HG02763 (cell line): ENCODE measurements around the gene EGFL6.
A peak's percentile ranks its signal among the peaks of the same experiment; 100 is the strongest.
"Not testable (repeated sequence)": the region's sequence is repeated elsewhere in the genome, so short reads cannot be mapped to it uniquely, and the experiment has no call there.

ENCODE experiments used
- ATAC-seq: cut with Tn5 transposase; IDR thresholded peaks from one replicate; pipeline ENCODE4 v1.9.1; 2021; ENCODE audit warnings: mild to moderate bottlenecking, moderate library complexity; ENCODE audit not compliant: unreplicated experiment

EGFL6 gene

DNA sequence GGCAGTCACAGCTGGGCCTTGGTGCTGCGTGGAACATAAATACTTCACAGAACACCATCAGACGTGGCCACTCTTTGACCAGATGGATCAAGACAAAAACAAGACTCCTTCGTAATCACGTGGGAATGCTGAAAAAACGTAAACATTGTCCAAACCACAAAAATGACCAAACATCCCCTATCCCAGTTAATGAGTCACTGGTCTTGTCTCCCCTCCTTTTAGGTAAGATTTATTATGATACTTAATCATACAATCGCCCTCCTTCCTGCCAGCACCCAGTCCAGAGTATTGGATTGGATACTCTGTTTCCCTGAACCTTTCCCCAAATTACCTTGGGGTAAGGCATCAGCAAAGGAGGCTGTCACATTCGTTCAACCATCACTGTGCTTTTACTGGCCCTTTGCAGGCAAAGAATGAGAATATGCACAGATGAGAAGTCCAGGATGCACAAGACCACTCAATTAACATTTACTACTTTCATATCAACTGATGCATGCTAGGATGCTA lies 82.9 kb downstream of the EGFL6 start:
- no peak for ATAC-seq

DNA sequence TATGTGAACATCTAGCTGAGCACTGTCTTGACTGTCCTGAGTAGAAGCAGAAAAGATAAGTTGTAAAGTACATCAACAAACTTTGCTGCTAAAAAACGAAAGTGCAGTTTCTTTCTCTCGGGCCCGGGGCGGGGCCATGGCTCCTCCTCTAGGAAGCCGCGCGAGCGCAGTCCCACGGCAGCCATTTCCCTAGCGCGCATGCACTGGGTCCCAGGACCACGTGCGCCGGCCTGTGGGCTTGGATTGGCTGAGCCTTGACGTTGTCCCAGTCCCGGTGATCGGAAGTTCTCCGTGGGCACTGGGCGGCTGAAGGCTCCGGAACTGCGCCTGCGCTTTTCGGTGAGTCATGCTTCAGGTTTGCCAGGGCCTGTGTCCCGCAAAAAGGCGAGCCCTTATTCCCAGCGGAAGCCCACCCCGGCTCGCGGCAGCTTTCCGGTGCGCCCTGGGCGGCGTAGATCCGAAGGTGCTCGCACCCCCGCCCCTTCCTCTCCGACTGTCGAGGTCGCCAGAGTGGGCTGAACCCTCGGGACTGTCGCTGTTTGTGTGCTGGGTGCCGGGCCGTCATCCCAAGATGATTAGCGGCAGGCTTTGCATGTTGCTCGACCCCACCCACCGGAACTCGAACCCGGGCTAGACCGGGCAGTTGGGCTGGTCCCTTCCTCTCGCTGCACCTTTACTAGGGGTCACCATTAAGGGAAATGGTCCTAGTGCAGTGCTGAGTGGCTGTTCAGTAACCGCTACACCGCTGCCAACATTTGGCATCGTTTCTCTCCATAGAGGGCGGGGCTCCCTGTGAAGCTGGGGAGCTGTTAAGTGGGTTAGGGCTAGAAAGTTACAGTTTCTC lies 83.7 kb downstream of the EGFL6 start, which contains the start of gene TCEANC:
Gene TCEANC, plus strand, starts transcription at position 292 of the 844 bp plus-strand sequence. CDS start 9,368 bp downstream, outside the sequence.
- peak; percentile 97 for ATAC-seq

DNA sequence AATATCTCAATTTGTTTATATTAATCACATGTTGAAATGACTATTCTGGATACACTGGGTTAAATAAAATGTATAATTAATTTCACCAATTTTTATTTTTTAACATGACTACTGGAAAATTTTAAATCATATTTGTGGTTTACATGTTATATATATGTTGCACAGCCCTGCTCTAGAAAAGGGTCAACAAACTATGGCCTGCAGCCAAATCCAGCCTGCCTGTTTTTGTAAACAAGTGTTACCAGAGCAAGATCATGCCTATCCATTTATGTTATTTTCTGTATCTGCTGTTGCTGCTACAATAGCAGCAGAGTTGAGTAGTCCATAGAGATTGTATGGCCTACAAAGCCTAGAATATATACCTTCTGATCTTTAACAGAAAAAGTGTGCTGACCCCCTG lies 84.7 kb downstream of the EGFL6 start:
- ATAC-seq: no peak

DNA sequence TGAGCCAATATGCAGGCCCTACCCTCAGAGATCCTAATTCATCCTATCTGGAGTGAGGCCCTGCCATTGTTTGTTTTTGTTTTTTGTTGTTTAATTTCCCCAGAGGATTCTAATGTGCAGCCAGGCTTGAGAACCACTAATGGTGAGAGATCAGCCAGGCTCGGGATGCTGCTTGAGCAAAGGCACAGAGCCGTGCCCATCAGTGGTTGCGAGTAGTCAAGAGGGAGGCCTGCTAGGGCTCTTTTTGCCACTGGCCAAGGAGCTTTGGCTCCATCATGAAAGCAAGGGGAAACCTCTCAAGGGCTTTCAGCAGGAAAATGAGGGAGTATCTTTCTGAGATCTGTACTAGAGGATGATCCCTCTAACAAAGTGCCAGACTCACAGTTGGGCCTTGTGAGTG lies 86.3 kb downstream of the EGFL6 start:
- ATAC-seq: no peak

DNA sequence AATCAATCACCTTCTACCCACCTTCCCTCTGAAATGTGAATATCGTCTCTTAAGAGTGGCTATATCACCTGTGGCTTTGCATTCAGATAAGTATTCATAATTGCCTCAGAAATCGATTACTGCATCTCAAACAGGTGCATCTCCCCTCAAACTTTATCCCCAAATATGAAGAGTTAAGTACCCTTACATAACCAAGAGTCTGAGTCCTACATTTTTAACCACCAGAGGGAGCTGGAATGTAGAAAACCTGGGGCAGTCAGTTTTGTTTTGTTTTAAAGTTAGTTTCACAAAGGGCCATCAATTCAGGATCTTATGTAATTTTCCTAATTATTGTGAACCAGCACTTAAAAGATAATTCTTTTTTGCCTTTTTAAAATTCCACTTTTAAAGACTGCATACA lies 89.2 kb downstream of the EGFL6 start:
- no peak for ATAC-seq

DNA sequence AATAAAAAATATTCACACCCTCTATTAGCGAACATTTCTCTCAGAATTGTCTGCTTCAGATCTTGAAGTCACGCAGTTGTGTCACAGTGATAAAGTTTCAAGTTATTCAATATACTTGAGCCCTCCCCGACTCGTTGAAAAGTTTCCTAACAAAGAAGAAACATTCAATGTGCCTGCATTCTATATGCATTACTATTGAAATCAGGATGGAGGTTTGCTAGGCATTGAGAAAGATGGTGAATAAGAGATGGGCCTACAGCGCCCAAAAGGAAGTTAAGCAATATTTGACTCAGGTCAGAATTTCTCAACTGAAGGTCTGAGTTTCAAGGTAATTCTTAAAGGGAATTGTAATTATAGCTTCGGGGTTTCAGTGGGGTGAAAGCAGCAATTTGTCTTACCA lies 89.7 kb downstream of the EGFL6 start:
- ATAC-seq: no peak

DNA sequence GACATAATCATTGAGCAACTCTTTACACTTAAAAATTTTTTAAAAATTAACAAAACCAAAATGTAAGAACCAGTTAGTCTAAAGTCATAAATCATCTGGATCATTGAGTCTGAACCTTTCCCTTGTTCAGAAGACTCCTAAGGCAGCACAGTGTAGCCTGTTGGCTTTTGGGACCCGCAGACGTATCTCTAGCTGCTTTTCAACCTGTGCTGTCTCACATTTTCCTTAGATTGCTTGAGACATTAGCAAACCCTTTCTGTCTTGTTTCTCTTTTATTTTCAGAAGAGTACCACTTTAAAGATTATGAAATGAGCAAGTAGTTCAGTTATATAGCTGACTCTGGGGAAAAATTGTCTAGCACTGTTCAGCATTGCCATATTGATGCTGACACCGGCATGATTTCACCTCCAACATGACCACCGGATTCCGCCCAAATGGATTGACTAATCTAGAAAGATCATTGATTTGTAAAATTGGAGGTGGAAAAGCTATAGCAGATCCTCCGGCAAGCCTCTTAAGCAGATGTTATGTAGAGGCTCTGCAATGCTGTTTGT lies 92.4 kb downstream of the EGFL6 start:
- no peak for ATAC-seq

DNA sequence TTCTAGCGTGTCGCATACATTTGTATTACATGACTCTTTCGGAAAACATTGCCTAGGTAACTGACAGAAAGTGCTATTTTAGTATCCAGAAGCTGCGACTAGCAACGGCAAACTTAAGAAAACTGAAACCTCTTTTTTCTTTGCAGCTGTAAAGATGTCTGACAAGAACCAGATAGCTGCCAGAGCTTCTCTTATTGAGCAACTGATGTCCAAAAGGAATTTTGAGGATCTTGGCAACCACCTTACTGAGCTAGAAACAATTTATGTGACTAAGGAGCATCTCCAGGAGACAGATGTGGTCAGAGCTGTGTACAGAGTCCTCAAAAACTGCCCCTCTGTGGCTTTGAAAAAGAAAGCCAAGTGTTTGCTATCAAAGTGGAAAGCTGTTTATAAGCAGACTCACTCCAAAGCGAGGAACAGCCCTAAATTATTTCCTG lies 93.0 kb downstream of the EGFL6 start:
- no peak for ATAC-seq

DNA sequence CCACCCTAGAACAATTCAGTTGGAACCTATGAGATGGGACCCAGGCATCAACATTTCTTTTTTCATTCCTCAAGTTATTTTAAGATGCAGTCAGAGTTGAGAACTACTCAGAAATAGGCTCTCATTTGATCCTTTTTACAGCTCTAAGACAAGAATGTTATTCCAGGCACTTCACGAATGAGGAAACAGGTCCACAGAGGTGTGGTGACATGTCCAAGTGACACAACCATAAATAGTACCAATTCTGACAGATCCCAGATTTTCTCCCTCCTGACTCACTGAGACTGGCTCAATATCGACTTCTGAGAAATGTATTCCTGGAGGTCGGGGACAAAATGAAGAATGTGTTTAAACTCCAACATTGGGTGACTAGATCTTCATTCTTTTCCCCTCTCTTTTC lies 94.6 kb downstream of the EGFL6 start:
- ATAC-seq: no peak

DNA sequence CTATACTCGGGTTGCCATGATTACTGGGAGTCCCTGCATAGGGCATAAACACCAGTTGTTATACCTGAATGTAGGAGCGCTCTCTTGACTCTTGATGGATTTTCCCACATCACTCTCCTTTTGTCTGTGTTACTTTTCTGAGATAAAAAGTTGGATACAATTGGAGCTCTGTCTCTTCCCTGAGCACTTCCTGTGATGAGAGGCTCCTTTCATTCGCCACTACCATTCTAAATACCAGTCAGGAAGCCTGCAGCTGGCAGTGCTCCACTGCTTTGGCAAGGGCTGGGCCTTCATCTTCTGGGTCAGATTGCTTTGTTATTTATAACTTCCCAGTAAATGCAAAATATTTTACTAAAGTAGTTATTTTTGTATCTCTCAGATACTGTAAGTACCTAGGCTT lies 97.4 kb downstream of the EGFL6 start:
- no peak for ATAC-seq

DNA sequence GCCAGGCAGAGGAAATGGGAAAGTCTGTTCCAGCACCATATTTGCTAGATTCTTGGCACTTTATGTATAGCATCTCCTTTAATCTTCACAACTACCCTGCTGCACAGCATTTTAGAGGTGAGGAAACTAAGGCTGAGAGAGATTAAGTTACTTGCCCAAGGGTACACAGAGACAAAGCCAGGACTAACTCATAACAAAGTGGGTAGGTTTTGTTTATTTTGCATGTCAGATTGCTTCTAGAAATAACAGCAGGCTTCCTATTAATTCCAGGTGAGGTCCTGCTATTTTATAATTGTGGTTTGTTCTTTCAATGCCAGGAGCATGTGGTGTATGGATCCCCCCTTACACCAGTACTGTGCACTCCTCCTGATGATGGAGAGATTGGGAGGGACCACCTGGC lies 98.5 kb downstream of the EGFL6 start:
- ATAC-seq: no peak

DNA sequence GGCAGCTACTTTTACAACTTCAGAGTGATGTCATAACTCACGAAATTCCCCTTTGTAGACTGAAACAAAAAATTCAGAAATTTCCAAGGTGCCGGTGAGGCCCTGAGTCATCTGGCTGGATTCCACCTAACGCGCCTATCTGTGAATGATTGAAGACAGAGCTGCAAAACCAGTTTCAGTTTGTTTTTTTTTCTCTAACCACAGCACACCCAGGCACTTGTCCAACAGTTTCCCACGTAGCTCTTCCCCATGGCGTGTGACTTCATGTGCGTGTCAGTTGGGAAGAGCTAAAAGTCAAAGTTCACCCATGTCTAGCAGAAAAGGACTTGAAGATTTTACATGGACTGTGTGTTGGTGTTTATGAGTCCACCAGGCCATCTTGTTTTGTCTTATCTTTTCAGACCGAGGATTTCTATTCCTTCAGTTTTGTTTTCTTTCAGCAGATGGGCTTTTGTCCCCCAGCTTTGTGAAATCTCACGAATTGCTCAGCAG lies 99.9 kb downstream of the EGFL6 start:
- ATAC-seq: peak; percentile 87

DNA sequence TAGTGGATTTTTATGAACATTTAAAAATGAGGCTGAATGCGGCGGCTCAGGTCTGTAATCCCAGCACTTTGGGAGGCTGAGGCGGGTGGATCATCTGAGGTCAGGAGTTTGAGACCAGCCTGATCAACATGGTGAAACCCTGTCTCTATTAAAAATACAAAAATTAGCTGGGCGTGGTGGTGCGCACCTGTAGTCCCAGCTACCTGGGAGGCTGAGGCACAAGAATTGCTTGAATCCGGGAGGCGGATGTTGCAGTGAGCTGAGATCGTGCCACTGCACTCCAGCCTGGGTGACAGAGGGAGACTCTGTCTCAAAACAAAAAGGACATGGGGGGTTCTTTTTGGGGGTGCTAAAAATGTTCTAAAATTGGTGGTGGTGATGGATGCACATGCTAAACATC lies 100.4 kb downstream of the EGFL6 start:
- not testable (repeated sequence) for ATAC-seq

DNA sequence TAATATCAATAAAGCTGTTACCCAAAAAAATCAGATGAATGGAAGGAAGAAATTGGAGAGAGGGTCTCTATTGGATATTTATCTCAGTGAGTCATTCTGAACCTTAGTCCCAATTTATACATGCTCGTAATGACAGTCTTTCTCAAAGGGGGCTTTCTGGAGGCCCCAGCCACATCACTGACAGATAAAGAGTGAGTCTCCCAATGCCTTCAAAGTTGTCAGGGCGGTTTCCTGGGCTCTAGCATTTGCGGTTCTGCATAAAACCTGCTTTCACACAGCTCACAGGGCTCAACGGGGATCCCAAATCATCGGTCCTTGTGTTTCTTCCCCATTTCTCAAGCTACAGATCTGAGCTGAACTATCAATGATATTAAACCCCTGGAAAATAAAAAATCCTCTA lies 100.8 kb downstream of the EGFL6 start:
- no peak for ATAC-seq

DNA sequence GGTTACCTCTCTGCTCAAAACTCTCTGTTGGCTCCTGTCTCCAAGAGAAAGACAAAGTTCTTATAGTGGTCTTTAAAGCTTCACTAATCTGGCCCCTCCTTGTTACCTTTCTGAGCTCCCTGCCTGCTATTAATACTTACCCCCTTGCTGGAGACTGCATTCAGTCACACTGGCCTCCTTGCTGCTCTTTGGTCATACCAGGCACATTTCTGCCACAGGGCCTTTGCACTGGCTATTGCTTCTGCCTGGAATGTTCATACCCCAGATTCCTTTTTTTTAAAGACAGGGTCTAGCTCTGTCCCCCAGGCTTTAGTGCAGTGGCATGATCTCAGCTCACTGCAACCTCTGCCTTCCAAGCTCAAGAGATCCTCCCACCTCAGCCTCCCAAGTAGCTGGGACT lies 103.6 kb downstream of the EGFL6 start:
- ATAC-seq: no peak

DNA sequence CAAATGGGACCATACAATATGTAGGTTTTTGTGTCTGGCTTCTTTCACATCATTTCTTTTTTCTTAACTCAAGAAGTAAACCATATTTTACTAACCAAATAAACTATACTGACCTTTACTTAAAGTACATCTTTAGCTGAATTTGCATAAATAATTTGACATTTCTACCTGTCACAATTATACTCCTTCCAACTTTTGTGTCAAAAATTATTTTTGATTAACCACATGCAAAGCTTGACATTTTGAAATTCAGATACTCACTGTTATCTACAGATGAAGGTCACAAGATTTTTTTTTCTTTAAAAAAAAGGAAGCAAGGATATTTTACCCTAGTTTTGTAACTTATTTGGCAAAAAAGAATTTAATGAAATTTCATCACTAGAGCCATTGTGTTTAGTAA lies 107.5 kb downstream of the EGFL6 start:
- no peak for ATAC-seq

DNA sequence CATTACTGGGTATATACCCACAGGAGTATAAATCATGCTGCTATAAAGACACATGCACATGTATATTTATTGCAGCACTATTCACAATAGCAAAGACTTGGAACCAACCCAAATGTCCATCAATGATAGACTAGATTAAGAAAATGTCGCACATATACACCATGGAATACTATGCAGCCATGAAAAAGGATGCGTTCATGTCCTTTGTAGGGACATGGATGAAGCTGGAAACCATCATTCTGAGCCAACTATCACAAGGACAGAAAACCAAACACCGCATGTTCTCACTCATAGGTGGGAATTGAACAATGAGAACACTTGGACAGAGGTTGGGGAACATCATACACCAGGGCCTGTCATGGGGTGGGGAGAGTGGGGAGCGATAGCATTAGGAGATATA lies 110.3 kb downstream of the EGFL6 start:
- not testable (repeated sequence) for ATAC-seq

DNA sequence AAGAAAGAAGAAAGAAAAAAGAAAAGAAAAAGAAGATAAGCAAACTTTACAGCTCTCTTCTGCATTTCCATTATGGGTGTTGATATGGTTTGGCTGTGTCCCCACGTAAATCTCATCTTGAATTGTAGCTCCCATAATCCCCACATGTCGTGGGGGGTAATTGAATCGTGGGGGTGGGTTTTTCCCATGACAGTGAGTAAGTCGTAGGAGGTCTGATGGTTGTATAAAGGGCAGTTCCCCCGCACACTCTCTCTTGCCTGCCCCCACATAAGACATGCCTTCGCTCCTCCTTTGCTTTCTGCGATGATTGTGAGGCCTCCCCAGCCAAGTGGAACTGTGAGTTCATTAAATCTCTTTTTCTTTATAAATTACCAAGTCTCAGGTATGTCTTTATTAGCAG lies 112.2 kb downstream of the EGFL6 start:
- no peak for ATAC-seq
